SH-SY5Y (cell line): ENCODE measurements around the gene CASQ1.

Experiments
- GATA2 ChIP-seq: IDR thresholded peaks from 2 replicates; pipeline ENCODE4 v1.6.1; 2011; ENCODE audit warnings: mild to moderate bottlenecking, low read depth, low read length
- GATA3 ChIP-seq: IDR thresholded peaks from 2 replicates; pipeline ENCODE4 v1.6.1; 2011; ENCODE audit warnings: low read depth, mild to moderate bottlenecking, low read length, moderate library complexity

Gene CASQ1

DNA sequence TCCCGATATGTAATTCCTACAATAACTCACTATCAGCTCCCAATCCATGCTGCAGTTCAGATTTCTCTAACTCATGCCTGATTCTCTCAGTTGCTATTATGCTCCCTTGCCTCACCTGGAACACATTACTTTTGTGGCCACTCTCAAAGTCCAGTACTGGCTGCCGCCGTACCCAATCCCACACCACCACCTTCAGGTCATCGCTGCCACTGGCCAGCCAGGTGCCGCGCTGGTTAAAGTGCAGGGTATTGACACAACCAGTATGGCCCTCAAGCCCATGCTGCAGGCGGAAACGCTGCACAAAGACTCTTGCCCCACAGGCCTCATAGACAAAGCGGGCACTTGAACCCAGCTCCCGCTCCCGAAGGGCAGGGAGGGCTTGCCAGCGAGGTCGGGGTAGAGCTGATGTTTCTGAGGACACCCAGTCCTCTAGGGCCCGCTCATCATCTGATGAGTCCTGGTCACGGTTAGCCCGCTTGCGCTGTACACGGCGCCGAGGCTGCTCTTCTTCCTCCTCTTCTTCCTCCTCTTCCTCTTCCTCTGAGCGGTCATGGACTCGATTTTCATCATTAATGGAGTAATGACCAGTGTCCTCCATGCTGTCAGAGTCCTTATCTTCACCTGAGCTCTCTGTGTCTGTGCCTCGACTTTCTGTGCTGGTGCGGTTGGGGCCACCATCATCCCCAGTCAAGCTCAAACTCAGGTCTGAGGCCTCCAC lies 49.4 kb downstream of the CASQ1 start:
- TF ChIP-seq GATA3 (no peak), GATA2 (no peak)

DNA sequence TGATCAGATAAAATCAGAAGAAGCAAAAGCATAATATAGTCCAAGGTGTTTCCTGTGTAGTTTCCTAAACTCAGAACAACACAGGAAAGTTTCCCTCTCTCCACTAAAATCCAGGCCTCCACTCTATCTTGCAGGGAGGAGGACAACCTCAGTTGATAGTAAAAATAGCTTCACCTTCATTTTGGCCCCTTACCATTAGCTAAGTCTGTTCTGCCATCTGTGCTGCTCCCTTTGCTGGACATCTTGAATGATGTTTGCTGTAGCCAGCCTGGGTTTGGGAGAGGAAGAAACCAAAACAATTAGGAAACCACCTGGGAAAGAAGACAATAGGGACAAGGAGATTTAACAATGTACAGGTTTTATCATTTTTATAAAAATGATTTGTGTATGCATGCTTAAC lies 53.4 kb downstream of the CASQ1 start:
- TF ChIP-seq GATA3 = no peak
- TF ChIP-seq GATA2 = no peak

DNA sequence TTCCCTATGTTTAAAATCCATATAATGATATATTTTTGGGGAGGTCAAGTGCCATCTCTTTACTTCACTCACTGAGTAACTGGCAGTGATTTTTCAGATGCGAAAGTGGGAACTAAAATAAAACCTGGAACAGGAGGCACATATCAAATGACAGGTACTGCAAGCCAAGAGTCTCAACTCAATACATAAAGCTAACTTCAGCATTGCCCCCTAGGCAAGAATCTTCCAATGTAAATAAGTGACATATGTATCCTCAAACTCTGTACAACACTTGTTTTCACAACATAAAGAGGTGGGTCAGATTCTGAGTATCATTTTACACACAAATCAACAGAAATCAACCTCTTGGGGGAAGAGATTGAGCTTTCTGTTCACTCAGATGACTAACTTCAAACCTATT lies 53.8 kb downstream of the CASQ1 start:
- TF ChIP-seq GATA2 (no peak), GATA3 (no peak)

DNA sequence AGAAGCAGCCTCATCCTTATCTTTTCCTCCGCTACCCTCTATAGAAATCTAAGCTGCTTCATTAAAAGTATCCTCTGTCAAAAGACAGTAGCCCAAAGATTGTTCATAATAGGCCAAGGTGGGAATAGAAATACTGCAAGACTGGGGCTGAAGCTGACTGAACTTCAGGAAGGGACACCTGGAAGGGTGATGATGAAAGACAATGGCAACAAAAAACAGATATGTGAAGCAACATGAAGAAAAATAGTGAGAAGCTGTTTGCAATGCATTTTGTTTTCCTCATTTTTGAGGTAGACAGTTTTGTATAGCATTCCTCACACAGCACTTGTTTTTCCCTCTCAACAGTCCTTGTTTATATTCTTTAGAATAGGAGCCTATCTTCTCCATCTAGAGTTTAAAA lies 55.1 kb downstream of the CASQ1 start:
- no peak for TF ChIP-seq GATA2
- no peak for TF ChIP-seq GATA3

DNA sequence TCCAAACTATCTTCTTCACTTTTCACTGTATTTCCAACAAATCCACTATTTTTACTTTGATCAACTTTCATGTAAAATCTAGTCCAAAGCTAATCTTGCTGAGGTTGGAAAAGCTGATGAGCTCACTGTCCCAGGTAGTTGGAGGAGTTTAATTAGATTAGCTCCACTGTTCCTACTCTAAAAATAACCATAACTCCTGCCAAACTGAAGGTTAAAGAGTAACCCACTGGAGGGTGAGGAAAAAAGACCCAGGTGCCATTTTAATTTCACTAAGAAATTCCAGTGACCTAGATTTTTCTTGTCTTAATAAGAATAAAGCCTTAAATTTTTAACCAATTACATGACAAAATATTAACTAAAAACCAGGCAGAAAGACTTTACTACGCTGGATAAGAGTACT lies 56.7 kb downstream of the CASQ1 start:
- TF ChIP-seq GATA2 = no peak

DNA sequence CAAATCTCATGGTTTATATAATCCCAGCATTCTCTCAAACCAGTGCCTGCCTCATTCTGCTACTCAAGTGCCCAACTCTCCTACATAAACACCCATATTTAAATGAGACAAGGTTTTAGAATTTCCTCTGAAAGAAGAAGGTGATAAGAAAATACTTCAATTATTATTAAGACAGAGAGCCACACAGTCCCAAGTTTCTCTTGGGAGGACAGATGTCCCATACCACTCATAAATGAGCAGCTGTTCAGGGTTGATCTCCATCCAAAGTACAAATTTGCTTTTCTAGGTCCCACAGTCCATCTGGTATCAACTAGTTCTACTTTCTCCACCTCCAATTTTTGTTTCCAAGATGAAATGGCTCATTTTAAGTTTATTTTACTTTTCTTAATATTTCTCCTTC lies 60.6 kb downstream of the CASQ1 start:
- TF ChIP-seq GATA2 = no peak
- TF ChIP-seq GATA3 = no peak
